ENCODE results near the gene CCDC78.

Gene CCDC78

GRCh38 chr16:739560-740458, 13.6 kb upstream of the CCDC78 start:
- Histone ChIP-seq H3K4me1 (ENCODE audit: insufficient read depth, low read length, poor library complexity, severe bottlenecking) (no peaks in the 10 kb centered on the region), H2AFZ (ENCODE audit: low read length) (peak overlapping the region; percentile 83; the same call in 1 of the 2 replicates), H3K79me2 (ENCODE audit: insufficient read depth, low read length) (peaks cover 7% of the 10 kb centered on the region; the same call in 1 of the 2 replicates)

GRCh38 chr16:736936-737481, 10.8 kb upstream of the CCDC78 start:
- Histone ChIP-seq H4K20me1 (ENCODE audit: insufficient read depth, low read length, poor library complexity, severe bottlenecking) (no peaks in the 10 kb centered on the region), H3K4me1 (ENCODE audit: insufficient read depth, low read length, poor library complexity, severe bottlenecking) (no peaks in the 10 kb centered on the region), H3K4me3 (ENCODE audit: low read length, poor library complexity, severe bottlenecking) (no peak overlapping the region), H3K9me2 (replicated peaks; ENCODE audit: low read depth, low read length) (no peaks in the 10 kb centered on the region), H3K27me3 (ENCODE audit: insufficient read depth, low read length, poor library complexity, severe bottlenecking) (no peaks in the 10 kb centered on the region), H3K9ac (ENCODE audit: low read depth, low read length, poor library complexity, severe bottlenecking) (no peak overlapping the region), H3K4me2 (ENCODE audit: low read depth, low read length, poor library complexity, severe bottlenecking) (no peak overlapping the region), H3K9me3 (ENCODE audit: insufficient read depth, low read depth, low read length) (no peaks in the 10 kb centered on the region), H3F3A (ENCODE audit: low read depth) (no peaks in the 10 kb centered on the region), H2AFZ (ENCODE audit: low read length) (no peak overlapping the region), H3K36me3 (ENCODE audit: insufficient read depth, low read length) (no peaks in the 10 kb centered on the region), H3K79me2 (ENCODE audit: insufficient read depth, low read length) (peaks cover 7% of the 10 kb centered on the region; the same call in 1 of the 2 replicates)
- TF ChIP-seq EZH2phosphoT487 (IDR thresholded peaks at IDR 0.05; ENCODE audit: borderline replicate concordance) (no peak), CTCF (conservative IDR thresholded peaks at IDR 0.05; ENCODE audit: low read length) (no peak)

More at GRCh38 chr16:739560-740458, 13.6 kb upstream of the CCDC78 start:
- Histone ChIP-seq H3K9me2 (replicated peaks; ENCODE audit: low read depth, low read length) (no peaks in the 10 kb centered on the region), H3F3A (ENCODE audit: low read depth) (no peaks in the 10 kb centered on the region), H3K9me3 (ENCODE audit: insufficient read depth, low read depth, low read length) (no peaks in the 10 kb centered on the region), H3K36me3 (ENCODE audit: insufficient read depth, low read length) (no peaks in the 10 kb centered on the region), H3K27me3 (ENCODE audit: insufficient read depth, low read length, poor library complexity, severe bottlenecking) (no peaks in the 10 kb centered on the region), H3K4me3 (ENCODE audit: low read length, poor library complexity, severe bottlenecking) (peak overlapping the region; percentile 82), H3K4me2 (ENCODE audit: low read depth, low read length, poor library complexity, severe bottlenecking) (peak overlapping the region; percentile 73), H3K9ac (ENCODE audit: low read depth, low read length, poor library complexity, severe bottlenecking) (peak overlapping the region; percentile 82), H4K20me1 (ENCODE audit: insufficient read depth, low read length, poor library complexity, severe bottlenecking) (no peaks in the 10 kb centered on the region)
- TF ChIP-seq CTCF (conservative IDR thresholded peaks at IDR 0.05; ENCODE audit: low read length) (no peak), EZH2phosphoT487 (IDR thresholded peaks at IDR 0.05; ENCODE audit: borderline replicate concordance) (no peak)

GRCh38 chr16:735982-736453, 9.8 kb upstream of the CCDC78 start:
- Histone ChIP-seq H3K4me1 (ENCODE audit: insufficient read depth, low read length, poor library complexity, severe bottlenecking) (no peaks in the 10 kb centered on the region), H3K79me2 (ENCODE audit: insufficient read depth, low read length) (peaks cover 7% of the 10 kb centered on the region; the same call in 1 of the 2 replicates), H3K36me3 (ENCODE audit: insufficient read depth, low read length) (no peaks in the 10 kb centered on the region), H3F3A (ENCODE audit: low read depth) (no peaks in the 10 kb centered on the region), H3K4me3 (ENCODE audit: low read length, poor library complexity, severe bottlenecking) (no peak overlapping the region), H3K9me2 (replicated peaks; ENCODE audit: low read depth, low read length) (no peaks in the 10 kb centered on the region), H3K9me3 (ENCODE audit: insufficient read depth, low read depth, low read length) (no peaks in the 10 kb centered on the region), H2AFZ (ENCODE audit: low read length) (no peak overlapping the region), H3K9ac (ENCODE audit: low read depth, low read length, poor library complexity, severe bottlenecking) (no peak overlapping the region), H4K20me1 (ENCODE audit: insufficient read depth, low read length, poor library complexity, severe bottlenecking) (no peaks in the 10 kb centered on the region), H3K27me3 (ENCODE audit: insufficient read depth, low read length, poor library complexity, severe bottlenecking) (no peaks in the 10 kb centered on the region), H3K4me2 (ENCODE audit: low read depth, low read length, poor library complexity, severe bottlenecking) (no peak overlapping the region)
- TF ChIP-seq CTCF (conservative IDR thresholded peaks at IDR 0.05; ENCODE audit: low read length) (no peak), EZH2phosphoT487 (IDR thresholded peaks at IDR 0.05; ENCODE audit: borderline replicate concordance) (no peak)
